ENCODE results near the gene KCND2. TPM values are rescaled to one million over a fixed set of nuclear protein-coding genes. Genes with fewer than 3 reads are reported as not detected.
"Not testable (repeated sequence)": the region's sequence is repeated elsewhere in the genome, so short reads cannot be mapped to it uniquely, and the experiment has no call there.

The KCND2 gene
- total and polyA plus RNA-seq, 3 experiments from 2014 or later = not detected

DNA sequence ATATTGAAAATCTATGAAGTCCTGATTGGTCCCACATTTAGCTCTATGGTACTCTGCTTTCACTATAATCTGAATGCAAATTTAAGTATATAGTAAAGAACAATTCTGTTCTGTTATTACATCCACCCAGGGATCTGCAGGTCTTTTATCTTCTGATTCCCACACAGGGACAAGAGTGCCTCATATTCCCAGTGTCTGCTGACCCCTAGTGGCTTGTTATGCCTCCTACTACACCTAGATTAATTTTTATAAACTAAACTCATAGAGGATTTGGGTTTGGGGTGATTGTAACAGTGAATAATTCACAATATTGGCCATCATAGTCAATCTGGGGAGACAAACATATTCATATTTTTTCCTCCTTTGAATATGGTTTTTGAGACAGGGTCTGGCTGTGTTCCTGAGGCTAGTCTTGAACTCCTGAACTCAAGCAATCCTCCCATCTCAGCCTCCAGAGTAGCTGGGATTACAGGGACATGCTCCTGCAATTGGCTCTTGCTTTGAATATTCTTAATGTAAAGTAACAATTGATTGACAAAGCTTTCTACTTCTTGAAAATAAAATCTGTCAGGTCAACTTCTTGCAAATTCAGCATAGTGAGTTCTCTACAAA is 282.1 kb downstream of the KCND2 start:
- DNase-seq = no peak
- Histone ChIP-seq H3K9me3 (ENCODE audit: low read length) (no peaks in the 10 kb centered on the region), H3K4me3 (ENCODE audit: low read length) (no peak overlapping the region), H3K27ac (ENCODE audit: low read depth, low read length) (no peak overlapping the region), H3K36me3 (ENCODE audit: insufficient read depth, low read length) (no peaks in the 10 kb centered on the region), H3K4me1 (ENCODE audit: insufficient read depth, low read length) (no peaks in the 10 kb centered on the region), H3K27me3 (ENCODE audit: insufficient read depth, low read length, poor library complexity, severe bottlenecking) (no peaks in the 10 kb centered on the region)
- no peaks in the 10 kb centered on the region for H3K27me3 Mint-ChIP-seq
- H3K9me3 Mint-ChIP-seq = peaks cover 0 to 22% (median 0%) of the 10 kb centered on the region in 5 donors
- H3K4me3 Mint-ChIP-seq = no peak overlapping the region
- no peaks in the 10 kb centered on the region for H3K36me3 Mint-ChIP-seq
- H3K27ac Mint-ChIP-seq = no peak overlapping the region
- CTCF ChIA-PET = no interaction called here
- POLR2A ChIA-PET = no interaction called here
- H3K4me1 Mint-ChIP-seq = no peaks in the 10 kb centered on the region

DNA sequence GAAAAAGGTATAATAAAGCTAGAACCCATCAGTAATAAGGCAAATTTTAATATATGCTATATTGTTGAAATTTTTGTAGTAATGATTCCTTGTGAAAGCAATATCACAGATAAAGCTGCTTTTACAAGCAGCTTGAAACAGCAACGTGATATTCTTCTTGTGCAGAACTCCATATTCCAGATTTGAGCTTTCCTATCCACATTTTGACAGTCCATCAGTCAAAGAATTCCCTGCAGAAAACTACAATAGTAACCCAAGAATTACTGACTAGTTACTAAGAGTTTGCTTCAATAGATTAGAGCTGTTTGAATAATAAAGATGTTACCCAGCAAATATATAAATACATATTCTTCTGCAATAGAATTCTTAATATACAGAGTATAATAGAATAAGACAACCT is 291.2 kb downstream of the KCND2 start:
- POLR2A ChIA-PET = no interaction called here
- CTCF ChIA-PET = no interaction called here
- Mint-ChIP-seq H3K27ac (no peak overlapping the region), H3K9me3 (no peaks in the 10 kb centered on the region), H3K4me3 (no peak overlapping the region), H3K27me3 (no peaks in the 10 kb centered on the region), H3K4me1 (no peaks in the 10 kb centered on the region), H3K36me3 (no peaks in the 10 kb centered on the region)
- H3K27me3 ChIP-seq (ENCODE audit: insufficient read depth, low read length, poor library complexity, severe bottlenecking) = no peaks in the 10 kb centered on the region
- H3K27ac ChIP-seq (ENCODE audit: low read depth, low read length) = no peak overlapping the region
- no peaks in the 10 kb centered on the region for H3K9me3 ChIP-seq (ENCODE audit: low read length)
- DNase-seq = no peak
- H3K36me3 ChIP-seq (ENCODE audit: insufficient read depth, low read length) = no peaks in the 10 kb centered on the region
- H3K4me1 ChIP-seq (ENCODE audit: insufficient read depth, low read length) = no peaks in the 10 kb centered on the region
- no peak overlapping the region for H3K4me3 ChIP-seq (ENCODE audit: low read length)

GRCh38 chr7:120567204-120567603 is 294.2 kb downstream of the KCND2 start:
- no peak for DNase-seq
- Mint-ChIP-seq H3K27me3 (no peaks in the 10 kb centered on the region), H3K4me1 (no peaks in the 10 kb centered on the region), H3K27ac (no peak overlapping the region), H3K4me3 (no peak overlapping the region), H3K36me3 (no peaks in the 10 kb centered on the region), H3K9me3 (peaks cover 0 to 4% (median 0%) of the 10 kb centered on the region in 5 donors)
- Histone ChIP-seq H3K36me3 (ENCODE audit: insufficient read depth, low read length) (no peaks in the 10 kb centered on the region), H3K4me1 (ENCODE audit: insufficient read depth, low read length) (no peaks in the 10 kb centered on the region), H3K27me3 (ENCODE audit: insufficient read depth, low read length, poor library complexity, severe bottlenecking) (no peaks in the 10 kb centered on the region), H3K9me3 (ENCODE audit: low read length) (no peaks in the 10 kb centered on the region), H3K4me3 (ENCODE audit: low read length) (no peak overlapping the region), H3K27ac (ENCODE audit: low read depth, low read length) (no peak overlapping the region)
- CTCF ChIA-PET = no interaction called here
- POLR2A ChIA-PET = no interaction called here

GRCh38 chr7:120578657-120579056 is 305.7 kb downstream of the KCND2 start:
- H3K27me3 Mint-ChIP-seq; H3K36me3 ChIP-seq (ENCODE audit: insufficient read depth, low read length); H3K9me3 ChIP-seq (ENCODE audit: low read length); H3K27ac Mint-ChIP-seq; H3K4me1 ChIP-seq (ENCODE audit: insufficient read depth, low read length); H3K4me3 ChIP-seq (ENCODE audit: low read length); H3K27ac ChIP-seq (ENCODE audit: low read depth, low read length); H3K27me3 ChIP-seq (ENCODE audit: insufficient read depth, low read length, poor library complexity, severe bottlenecking); H3K36me3 Mint-ChIP-seq; DNase-seq; CTCF ChIA-PET; H3K4me3 Mint-ChIP-seq; H3K4me1 Mint-ChIP-seq; POLR2A ChIA-PET: not testable (repeated sequence)
- peaks cover 2 to 13% (median 4%) of the 10 kb centered on the region in 5 donors for H3K9me3 Mint-ChIP-seq

DNA sequence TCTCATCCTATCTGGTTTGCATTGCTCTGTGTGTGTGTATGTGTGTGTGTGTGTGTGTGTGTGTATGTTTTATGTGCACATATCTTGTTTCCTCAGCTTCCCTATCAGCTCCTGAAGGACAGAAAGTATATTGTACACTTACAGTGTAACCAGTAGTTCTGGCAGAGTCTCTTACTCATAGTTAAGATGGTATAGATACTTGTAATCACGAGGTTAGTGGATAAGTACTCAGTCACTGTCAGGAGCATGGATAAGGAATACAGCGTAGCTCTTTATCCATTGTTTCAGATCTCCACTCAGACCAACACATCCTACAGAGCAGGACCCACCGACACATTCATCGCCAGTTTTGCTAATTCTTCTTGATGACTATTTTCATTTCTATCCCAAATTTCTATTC is 309.9 kb downstream of the KCND2 start:
- Histone ChIP-seq H3K36me3 (ENCODE audit: insufficient read depth, low read length) (no peaks in the 10 kb centered on the region), H3K4me1 (ENCODE audit: insufficient read depth, low read length) (no peaks in the 10 kb centered on the region), H3K27ac (ENCODE audit: low read depth, low read length) (no peak overlapping the region), H3K9me3 (ENCODE audit: low read length) (no peaks in the 10 kb centered on the region), H3K27me3 (ENCODE audit: insufficient read depth, low read length, poor library complexity, severe bottlenecking) (no peaks in the 10 kb centered on the region), H3K4me3 (ENCODE audit: low read length) (no peak overlapping the region)
- Mint-ChIP-seq H3K9me3 (peaks cover 2 to 13% (median 4%) of the 10 kb centered on the region in 5 donors), H3K27ac (no peak overlapping the region), H3K36me3 (no peaks in the 10 kb centered on the region), H3K4me3 (no peak overlapping the region), H3K27me3 (no peaks in the 10 kb centered on the region), H3K4me1 (no peaks in the 10 kb centered on the region)
- no peak for DNase-seq
- POLR2A ChIA-PET = no interaction called here
- CTCF ChIA-PET = no interaction called here

DNA sequence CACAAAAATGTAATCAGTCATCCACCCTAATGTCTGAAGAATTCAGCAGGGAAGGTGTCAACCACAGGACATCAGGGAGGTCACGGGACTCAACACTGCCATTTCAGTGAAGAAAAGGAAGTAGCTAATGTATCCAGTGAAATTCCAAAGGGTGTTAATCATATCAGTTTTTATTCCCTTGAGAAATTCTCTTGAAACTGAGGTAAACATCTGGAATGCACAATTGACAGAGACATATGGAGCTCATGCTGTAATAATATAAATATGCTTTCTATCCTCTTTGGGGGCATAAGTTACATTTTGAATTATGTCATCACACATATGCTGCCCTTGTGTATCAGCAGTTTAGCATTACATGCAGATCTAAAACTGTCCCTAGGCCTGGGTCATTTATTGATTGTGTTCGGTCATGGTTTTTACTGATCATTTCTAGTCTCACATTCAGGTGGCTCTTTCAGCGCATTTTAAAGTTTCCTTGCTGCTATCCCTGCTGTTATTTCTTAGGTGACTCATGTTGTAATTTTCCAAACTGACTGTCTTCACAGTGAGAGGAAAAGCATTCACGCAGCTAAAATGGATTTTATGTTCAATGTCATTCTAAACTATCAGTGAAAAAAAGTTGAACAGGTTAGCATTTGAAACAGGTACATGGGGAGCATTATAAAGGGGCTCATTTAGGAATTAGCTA is 311.1 kb downstream of the KCND2 start:
- peaks cover 3 to 13% (median 4%) of the 10 kb centered on the region in 5 donors for H3K9me3 Mint-ChIP-seq
- H3K4me1 ChIP-seq (ENCODE audit: insufficient read depth, low read length) = no peaks in the 10 kb centered on the region
- ChIA-PET POLR2A (no interaction called here), CTCF (no interaction called here)
- no peak overlapping the region for H3K27ac Mint-ChIP-seq
- H3K4me3 ChIP-seq (ENCODE audit: low read length) = no peak overlapping the region
- no peaks in the 10 kb centered on the region for H3K9me3 ChIP-seq (ENCODE audit: low read length)
- H3K27me3 ChIP-seq (ENCODE audit: insufficient read depth, low read length, poor library complexity, severe bottlenecking) = no peaks in the 10 kb centered on the region
- no peaks in the 10 kb centered on the region for H3K4me1 Mint-ChIP-seq
- H3K4me3 Mint-ChIP-seq = no peak overlapping the region
- H3K27ac ChIP-seq (ENCODE audit: low read depth, low read length) = no peak overlapping the region
- H3K36me3 Mint-ChIP-seq = no peaks in the 10 kb centered on the region
- no peaks in the 10 kb centered on the region for H3K36me3 ChIP-seq (ENCODE audit: insufficient read depth, low read length)
- H3K27me3 Mint-ChIP-seq = no peaks in the 10 kb centered on the region
- DNase-seq = no peak

GRCh38 chr7:120586571-120586970 is 313.6 kb downstream of the KCND2 start:
- no peaks in the 10 kb centered on the region for H3K27me3 ChIP-seq (ENCODE audit: insufficient read depth, low read length, poor library complexity, severe bottlenecking)
- H3K4me1 ChIP-seq (ENCODE audit: insufficient read depth, low read length) = no peaks in the 10 kb centered on the region
- Mint-ChIP-seq H3K27me3 (no peaks in the 10 kb centered on the region), H3K36me3 (no peaks in the 10 kb centered on the region), H3K27ac (no peak overlapping the region), H3K4me1 (no peaks in the 10 kb centered on the region), H3K4me3 (no peak overlapping the region), H3K9me3 (peaks cover 4 to 9% (median 4%) of the 10 kb centered on the region in 5 donors)
- ChIA-PET POLR2A (no interaction called here), CTCF (no interaction called here)
- no peak overlapping the region for H3K27ac ChIP-seq (ENCODE audit: low read depth, low read length)
- H3K4me3 ChIP-seq (ENCODE audit: low read length) = no peak overlapping the region
- no peaks in the 10 kb centered on the region for H3K36me3 ChIP-seq (ENCODE audit: insufficient read depth, low read length)
- no peak for DNase-seq
- no peaks in the 10 kb centered on the region for H3K9me3 ChIP-seq (ENCODE audit: low read length)

GRCh38 chr7:120587243-120587642 is 314.3 kb downstream of the KCND2 start:
- H3K27ac Mint-ChIP-seq = no peak overlapping the region
- no peaks in the 10 kb centered on the region for H3K36me3 ChIP-seq (ENCODE audit: insufficient read depth, low read length)
- CTCF ChIA-PET = no interaction called here
- no peaks in the 10 kb centered on the region for H3K4me1 Mint-ChIP-seq
- H3K27me3 ChIP-seq (ENCODE audit: insufficient read depth, low read length, poor library complexity, severe bottlenecking) = no peaks in the 10 kb centered on the region
- no peaks in the 10 kb centered on the region for H3K4me1 ChIP-seq (ENCODE audit: insufficient read depth, low read length)
- H3K36me3 Mint-ChIP-seq = no peaks in the 10 kb centered on the region
- no peak overlapping the region for H3K4me3 Mint-ChIP-seq
- H3K27me3 Mint-ChIP-seq = no peaks in the 10 kb centered on the region
- H3K4me3 ChIP-seq (ENCODE audit: low read length) = no peak overlapping the region
- H3K27ac ChIP-seq (ENCODE audit: low read depth, low read length) = no peak overlapping the region
- no peak for DNase-seq
- POLR2A ChIA-PET = no interaction called here
- H3K9me3 Mint-ChIP-seq = peaks cover under 1 to 7% (median 4%) of the 10 kb centered on the region in 5 donors
- H3K9me3 ChIP-seq (ENCODE audit: low read length) = no peaks in the 10 kb centered on the region

Data from CD8-positive, alpha-beta memory T cell (primary cell).